Measurements from ENCODE around the gene NKD2.

Gene NKD2

DNA sequence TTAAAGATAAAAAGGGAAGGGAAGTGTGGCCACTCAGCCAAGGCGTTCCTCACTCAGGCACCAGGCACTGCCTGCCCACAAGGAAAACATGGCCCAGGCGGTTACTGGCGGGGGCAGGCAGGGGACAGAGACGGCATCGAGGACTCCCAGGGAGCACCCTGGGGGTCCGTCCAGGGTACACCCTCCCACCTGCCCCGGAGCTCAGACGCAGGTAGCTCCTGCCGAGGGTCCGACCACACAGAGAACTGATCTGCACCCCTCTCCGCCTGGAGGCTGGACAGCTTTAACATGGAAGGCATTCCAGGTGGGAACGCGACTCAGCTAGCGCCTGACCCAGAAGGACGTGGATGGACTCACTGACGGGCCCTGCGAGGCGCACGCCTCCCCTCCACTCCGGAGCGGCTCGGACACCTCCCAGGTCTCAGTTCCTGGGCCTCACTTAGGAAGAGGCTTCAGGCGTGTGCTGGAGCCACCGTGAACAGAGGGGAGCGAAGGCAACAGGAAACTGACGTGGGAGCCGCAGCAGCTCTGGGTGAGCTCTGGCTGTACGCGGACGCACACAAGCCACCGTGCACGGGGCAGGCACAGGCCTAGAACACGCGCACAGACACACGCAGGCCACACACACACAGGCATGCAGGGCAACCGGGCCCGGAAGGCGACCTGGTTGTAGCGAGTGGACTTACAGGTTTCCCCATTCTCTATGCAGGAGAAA, 47.5 kb downstream of the NKD2 start:
- Histone ChIP-seq H3K9me3 (no peaks in the 10 kb centered on the region), H3K4me1 (ENCODE audit: control insufficient read depth in 1 of 2, insufficient read depth in 1 of 2, low read depth in 1 of 2, low read length in 1 of 2) (no peaks in the 10 kb centered on the region), H3K36me3 (no peaks in the 10 kb centered on the region), H3K27me3 (no peaks in the 10 kb centered on the region), H3K4me3 (ENCODE audit: low read depth in 1 of 2, low read length in 1 of 2) (no peak overlapping the region), H3K27ac (no peak overlapping the region)
- TF ChIP-seq, protein P1, sequence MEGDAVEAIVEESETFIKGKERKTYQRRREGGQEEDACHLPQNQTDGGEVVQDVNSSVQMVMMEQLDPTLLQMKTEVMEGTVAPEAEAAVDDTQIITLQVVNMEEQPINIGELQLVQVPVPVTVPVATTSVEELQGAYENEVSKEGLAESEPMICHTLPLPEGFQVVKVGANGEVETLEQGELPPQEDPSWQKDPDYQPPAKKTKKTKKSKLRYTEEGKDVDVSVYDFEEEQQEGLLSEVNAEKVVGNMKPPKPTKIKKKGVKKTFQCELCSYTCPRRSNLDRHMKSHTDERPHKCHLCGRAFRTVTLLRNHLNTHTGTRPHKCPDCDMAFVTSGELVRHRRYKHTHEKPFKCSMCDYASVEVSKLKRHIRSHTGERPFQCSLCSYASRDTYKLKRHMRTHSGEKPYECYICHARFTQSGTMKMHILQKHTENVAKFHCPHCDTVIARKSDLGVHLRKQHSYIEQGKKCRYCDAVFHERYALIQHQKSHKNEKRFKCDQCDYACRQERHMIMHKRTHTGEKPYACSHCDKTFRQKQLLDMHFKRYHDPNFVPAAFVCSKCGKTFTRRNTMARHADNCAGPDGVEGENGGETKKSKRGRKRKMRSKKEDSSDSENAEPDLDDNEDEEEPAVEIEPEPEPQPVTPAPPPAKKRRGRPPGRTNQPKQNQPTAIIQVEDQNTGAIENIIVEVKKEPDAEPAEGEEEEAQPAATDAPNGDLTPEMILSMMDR (IDR thresholded peaks at IDR 0.05): no peak

DNA sequence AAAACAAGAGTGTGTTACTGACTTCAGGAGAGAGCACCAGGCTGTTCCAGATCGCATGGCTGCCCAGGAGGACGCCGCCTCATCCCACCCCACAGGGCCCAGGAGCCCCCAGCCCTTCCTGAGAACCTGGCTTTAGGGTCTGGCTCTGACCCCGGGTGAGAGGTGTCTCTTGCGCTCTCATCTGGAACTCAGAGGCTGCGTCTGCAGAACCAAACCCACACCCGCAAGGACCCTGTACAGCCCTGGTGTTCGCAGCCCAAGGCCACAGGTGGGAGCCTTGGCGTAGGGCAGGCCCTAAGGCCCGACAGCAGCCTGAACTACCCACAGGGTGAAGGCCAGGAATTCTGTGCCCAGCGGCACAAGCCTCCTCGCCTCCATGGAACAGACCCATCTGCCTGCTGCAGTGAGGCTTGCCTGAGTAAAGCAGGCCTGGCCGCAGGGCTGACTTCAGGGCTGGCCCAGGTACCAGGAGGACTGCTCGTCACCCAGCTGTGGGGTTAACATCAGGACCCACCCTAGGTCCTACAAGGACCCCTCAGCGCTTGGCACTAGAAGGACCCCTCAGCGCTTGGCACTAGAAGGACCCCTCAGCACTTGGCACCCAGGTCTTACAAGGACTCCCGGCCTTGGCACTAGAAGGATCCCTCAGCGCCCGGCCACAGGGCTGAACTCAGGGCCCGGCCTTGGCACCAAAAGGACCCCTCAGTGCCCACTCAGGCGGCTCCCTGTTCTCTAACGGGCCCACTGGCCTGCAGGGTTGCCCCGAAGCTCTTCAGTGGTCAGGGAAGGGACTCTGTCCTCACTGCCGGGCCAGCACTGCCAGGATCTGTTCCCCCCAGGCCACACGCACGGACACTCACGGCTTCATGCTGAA, 48.2 kb downstream of the NKD2 start:
- Histone ChIP-seq H3K4me1 (ENCODE audit: control insufficient read depth in 1 of 2, insufficient read depth in 1 of 2, low read depth in 1 of 2, low read length in 1 of 2) (no peaks in the 10 kb centered on the region), H3K4me3 (ENCODE audit: low read depth in 1 of 2, low read length in 1 of 2) (no peak overlapping the region), H3K27ac (no peak overlapping the region), H3K36me3 (no peaks in the 10 kb centered on the region), H3K27me3 (no peaks in the 10 kb centered on the region), H3K9me3 (no peaks in the 10 kb centered on the region)
- TF ChIP-seq, protein P1 (IDR thresholded peaks at IDR 0.05): no peak

DNA sequence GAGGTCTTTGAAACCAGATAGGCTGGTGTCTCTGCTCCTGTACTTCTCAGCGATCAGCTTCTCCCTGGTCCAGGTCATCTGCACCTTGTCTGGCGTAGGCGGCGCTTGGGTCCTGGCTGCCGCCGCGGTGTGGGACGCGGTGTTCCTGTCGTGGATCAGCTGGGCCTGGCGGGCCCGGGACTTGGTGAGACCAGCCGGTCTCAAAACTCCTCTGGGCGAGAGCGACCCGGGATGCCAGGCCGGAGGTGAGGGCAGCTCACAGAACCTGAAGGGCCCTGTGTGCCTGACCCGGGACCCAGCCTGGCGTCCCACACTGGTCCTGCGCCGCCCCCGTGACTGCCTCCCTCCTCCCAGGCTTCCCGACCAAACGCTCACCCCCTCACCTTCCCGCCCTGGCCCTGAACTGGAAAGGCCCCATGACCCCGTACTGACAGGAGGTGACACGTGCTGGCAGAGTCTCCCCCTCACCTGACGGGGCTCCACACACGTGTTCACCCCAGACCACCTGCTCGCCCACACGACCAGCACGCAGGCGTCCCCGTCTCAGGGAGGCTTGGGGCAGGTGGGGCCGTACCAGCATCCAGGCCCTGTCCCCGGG, 49.0 kb downstream of the NKD2 start:
- no peaks in the 10 kb centered on the region for H3K9me3 ChIP-seq
- TF ChIP-seq, protein P1 (IDR thresholded peaks at IDR 0.05): no peak
- no peaks in the 10 kb centered on the region for H3K4me1 ChIP-seq (ENCODE audit: control insufficient read depth in 1 of 2, insufficient read depth in 1 of 2, low read depth in 1 of 2, low read length in 1 of 2)
- H3K4me3 ChIP-seq (ENCODE audit: low read depth in 1 of 2, low read length in 1 of 2): no peak overlapping the region
- H3K27me3 ChIP-seq: no peaks in the 10 kb centered on the region
- no peak overlapping the region for H3K27ac ChIP-seq
- no peaks in the 10 kb centered on the region for H3K36me3 ChIP-seq

DNA sequence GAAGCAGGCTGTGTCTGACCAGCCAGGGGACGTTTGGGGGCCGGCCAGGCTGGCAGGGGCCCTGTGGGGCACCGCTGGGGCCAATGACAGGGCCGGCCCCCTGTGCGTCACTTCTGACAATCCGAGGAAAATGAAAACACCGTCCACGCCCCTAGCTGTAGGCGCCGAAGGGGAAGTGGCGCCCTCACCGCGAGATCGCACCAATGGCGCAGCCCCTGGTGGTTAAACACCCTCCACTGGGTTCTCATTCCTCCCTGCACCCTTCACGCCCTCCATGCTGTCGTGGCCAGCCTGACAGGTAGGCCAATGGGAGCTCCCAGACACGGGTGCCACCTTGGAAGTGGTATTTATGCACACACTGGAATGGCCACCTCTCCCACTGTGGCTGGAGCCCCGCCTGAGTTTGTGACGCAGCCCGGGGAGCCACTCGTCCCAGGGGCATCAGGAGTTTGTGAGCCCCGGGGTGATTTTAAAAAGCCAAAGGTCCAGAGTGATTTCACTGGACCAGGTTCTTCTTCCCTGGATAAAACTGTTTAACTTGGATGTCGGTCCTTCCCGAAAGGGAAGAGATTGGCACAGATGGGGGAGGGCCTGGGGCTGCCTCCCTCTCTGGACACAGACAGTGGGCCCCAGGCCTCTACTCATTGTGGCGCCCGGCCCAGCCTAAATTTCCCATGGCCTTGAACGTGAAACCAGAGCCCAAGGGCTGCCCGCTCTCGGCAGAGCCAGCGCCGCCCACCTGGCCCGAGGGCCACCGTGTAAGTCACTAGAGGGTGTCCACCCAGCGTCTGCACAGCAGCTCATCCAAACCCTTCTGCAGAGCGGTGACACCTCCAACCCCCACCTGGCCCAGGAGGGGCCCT, 49.7 kb downstream of the NKD2 start:
- no peaks in the 10 kb centered on the region for H3K36me3 ChIP-seq
- no peaks in the 10 kb centered on the region for H3K27me3 ChIP-seq
- no peak overlapping the region for H3K27ac ChIP-seq
- TF ChIP-seq, protein P1 (IDR thresholded peaks at IDR 0.05): no peak
- no peaks in the 10 kb centered on the region for H3K4me1 ChIP-seq (ENCODE audit: control insufficient read depth in 1 of 2, insufficient read depth in 1 of 2, low read depth in 1 of 2, low read length in 1 of 2)
- H3K4me3 ChIP-seq (ENCODE audit: low read depth in 1 of 2, low read length in 1 of 2): no peak overlapping the region
- H3K9me3 ChIP-seq: no peaks in the 10 kb centered on the region

All from neutrophil (primary cell).